Neural cell (in vitro differentiated cells): Measurements from ENCODE around the gene PCCA. TPM values are rescaled to one million over a fixed set of nuclear protein-coding genes. Genes with fewer than 3 reads are reported as not detected.

ENCODE experiments used
- H2AFZ ChIP-seq: fragments of 200-600, 300-800 bp; sonication (generic), shearing (Covaris generic); 2 replicates; pipeline ENCODE4 v1.6.0; 2014; ENCODE audit warnings: low read depth, mild to moderate bottlenecking, antibody characterized with exemption, low read length, moderate library complexity
- H3F3A ChIP-seq: fragments of 200-600 bp; shearing (Covaris generic); 2 replicates; pipeline ENCODE4 v1.6.1; 2016; ENCODE audit warnings: mild to moderate bottlenecking, moderate library complexity, mixed read lengths, antibody characterized with exemption, low read length; ENCODE audit not compliant: insufficient read depth, poor library complexity, severe bottlenecking
- H3K27ac ChIP-seq: fragments of 200-600, 300-800 bp; sonication (generic), shearing (Covaris generic); 2 replicates; pipeline ENCODE4 v1.5.1; 2014; ENCODE audit warnings: mild to moderate bottlenecking, low read length, moderate library complexity
- H3K27me3 ChIP-seq: fragments of 300-800, 200-600 bp; sonication (generic), shearing (Covaris generic); 2 replicates; pipeline ENCODE4 v1.6.0; 2014; ENCODE audit warnings: mild to moderate bottlenecking, low read depth, low read length, moderate library complexity; ENCODE audit not compliant: insufficient read depth
- H3K36me3 ChIP-seq: fragments of 300-800, 200-600 bp; sonication (generic), shearing (Covaris generic); 2 replicates; pipeline ENCODE4 v1.5.1; 2014; ENCODE audit warnings: mild to moderate bottlenecking, antibody characterized with exemption, low read length, moderate library complexity; ENCODE audit not compliant: insufficient read depth
- H3K4me2 ChIP-seq: fragments of 300-800, 200-600 bp; sonication (generic), shearing (Covaris generic); 2 replicates; pipeline ENCODE4 v1.6.0; 2014; ENCODE audit warnings: mild to moderate bottlenecking, low read length
- H3K4me3 ChIP-seq: fragments of 300-800, 200-600 bp; sonication (generic), shearing (Covaris generic); 2 replicates; pipeline ENCODE4 v1.5.1; 2014; ENCODE audit warnings: mild to moderate bottlenecking, low read length, moderate library complexity
- H3K79me2 ChIP-seq: fragments of 200-600 bp; shearing (Covaris generic); replicated peaks from 2 replicates; pipeline ENCODE4 v1.6.0; 2014; ENCODE audit warnings: mild to moderate bottlenecking, low read length, moderate library complexity; ENCODE audit not compliant: insufficient read depth
- H3K9ac ChIP-seq: fragments of 300-800, 200-600 bp; sonication (generic), shearing (Covaris generic); 2 replicates; pipeline ENCODE4 v1.6.1; 2016; ENCODE audit warnings: mild to moderate bottlenecking, low read length, mixed read lengths
- H3K9me2 ChIP-seq: fragments of 200-600 bp; shearing (Covaris generic); 2 replicates; pipeline ENCODE4 v1.6.1; 2016; ENCODE audit warnings: mild to moderate bottlenecking, low read length, mixed read lengths; ENCODE audit not compliant: insufficient read depth
- H3K9me3 ChIP-seq: fragments of 200-600, 300-800 bp; sonication (generic), shearing (Covaris generic); 2 replicates; pipeline ENCODE4 v1.6.1; 2016; ENCODE audit warnings: mild to moderate bottlenecking, mixed run types, low read length, moderate library complexity, mixed read lengths
- H4K20me1 ChIP-seq: fragments of 200-600 bp; shearing (Covaris generic); 2 replicates; pipeline ENCODE4 v1.6.1; 2016; ENCODE audit warnings: mild to moderate bottlenecking, mixed run types; ENCODE audit not compliant: insufficient read depth
- CTCF ChIP-seq: fragments of 450-650 bp; IDR thresholded peaks from 2 replicates; pipeline ENCODE4 v1.5.1; 2014; ENCODE audit warnings: antibody characterized with exemption, mild to moderate bottlenecking, moderate library complexity; ENCODE audit not compliant: poor library complexity, severe bottlenecking
- EP300 ChIP-seq: fragments of 450-650 bp; conservative IDR thresholded peaks from 2 replicates; pipeline ENCODE4 v1.6.1; 2014; ENCODE audit warnings: antibody characterized with exemption, mild to moderate bottlenecking, moderate library complexity; ENCODE audit not compliant: poor library complexity, severe bottlenecking
- EZH2 ChIP-seq: fragments of 200-600, 300-800 bp; shearing (Covaris generic), sonication (generic); IDR thresholded peaks from 2 replicates; pipeline ENCODE4 v1.6.1; 2014; ENCODE audit warnings: antibody characterized with exemption, low read length, borderline replicate concordance, mild to moderate bottlenecking; ENCODE audit not compliant: insufficient read depth, poor library complexity, severe bottlenecking
- MXI1 ChIP-seq: fragments of 450-650 bp; conservative IDR thresholded peaks from 2 replicates; pipeline ENCODE4 v1.6.1; 2014; ENCODE audit warnings: antibody characterized with exemption, mild to moderate bottlenecking; ENCODE audit not compliant: poor library complexity, severe bottlenecking
- POLR2AphosphoS5 ChIP-seq: IDR thresholded peaks from 2 replicates; pipeline ENCODE4 v1.6.1; 2012
- RAD21 ChIP-seq: fragments of 450-650 bp; conservative IDR thresholded peaks from 2 replicates; pipeline ENCODE4 v1.6.1; 2014; ENCODE audit warnings: antibody characterized with exemption, mild to moderate bottlenecking, moderate library complexity
- REST ChIP-seq: IDR thresholded peaks from 2 replicates; pipeline ENCODE4 v1.6.1; 2012; ENCODE audit warnings: borderline replicate concordance
- SMC3 ChIP-seq: fragments of 450-650 bp; conservative IDR thresholded peaks from 2 replicates; pipeline ENCODE4 v1.6.1; 2014; ENCODE audit warnings: antibody characterized with exemption, mild to moderate bottlenecking, moderate library complexity; ENCODE audit not compliant: poor library complexity
- TAF1 ChIP-seq: IDR thresholded peaks from 2 replicates; pipeline ENCODE4 v1.6.1; 2012; ENCODE audit warnings: low read depth
- polyA plus RNA-seq: library from polyadenylated mRNA; depleted of rRNA; stranded (reverse); fragments of >200 nt; gene quantifications from 2 replicates; pipeline ENCODE4 v1.2.3, GENCODE V29; 2014

Gene PCCA
- polyA plus RNA-seq, 1 donor from 2014 or later: 17.0 TPM

- Histone ChIP-seq H2AFZ (no peak overlapping the region), H3K9me2 (no peaks in the 10 kb centered on the region), H3K4me2 (no peak overlapping the region), H3K9ac (no peak overlapping the region), H3K9me3 (no peaks in the 10 kb centered on the region), H3F3A (no peaks in the 10 kb centered on the region), H4K20me1 (no peaks in the 10 kb centered on the region), H3K36me3 (no peaks in the 10 kb centered on the region), H3K27ac (no peak overlapping the region), H3K4me3 (no peak overlapping the region), H3K79me2 (no peaks in the 10 kb centered on the region), H3K27me3 (no peaks in the 10 kb centered on the region)
- TF ChIP-seq EZH2 (no peak), EP300 (no peak), TAF1 (no peak), POLR2AphosphoS5 (no peak), RAD21 (no peak), SMC3 (no peak), MXI1 (no peak), CTCF (no peak), REST (no peak)
These were observed 334.5 kb downstream of the PCCA start for GRCh38 chr13:100423375-100423774.

GRCh38 chr13:100428986-100429385 lies 340.1 kb downstream of the PCCA start:
- H3K9me3 ChIP-seq: no peaks in the 10 kb centered on the region
- no peak overlapping the region for H3K4me3 ChIP-seq
- no peak overlapping the region for H2AFZ ChIP-seq
- no peaks in the 10 kb centered on the region for H3K36me3 ChIP-seq
- no peak overlapping the region for H3K27ac ChIP-seq
- H3K27me3 ChIP-seq: no peaks in the 10 kb centered on the region
- H3K9me2 ChIP-seq: no peaks in the 10 kb centered on the region
- no peak overlapping the region for H3K9ac ChIP-seq
- H3F3A ChIP-seq: no peaks in the 10 kb centered on the region
- TF ChIP-seq TAF1 (no peak), CTCF (no peak), EZH2 (no peak), EP300 (no peak), POLR2AphosphoS5 (no peak), RAD21 (no peak), REST (no peak), SMC3 (no peak), MXI1 (no peak)
- H3K79me2 ChIP-seq: no peaks in the 10 kb centered on the region
- H3K4me2 ChIP-seq: no peak overlapping the region
- H4K20me1 ChIP-seq: no peaks in the 10 kb centered on the region
